Activated naive CD8-positive, alpha-beta T cell treated with anti-CD3 and anti-CD28 coated beads, Interleukin-2, amount 50 U/mL, for 24 hours (primary cell): ENCODE results near the gene ATG4D.
"Not testable (repeated sequence)": the region's sequence is repeated elsewhere in the genome, so short reads cannot be mapped to it uniquely, and the experiment has no call there.

ENCODE experiments used
- ATAC-seq: fragments of 150-1000 bp; cut with Tn5 transposase; one replicate; pipeline ENCODE4 v1.10.0; 2021
- DNase-seq: peaks from one replicate; pipeline ENCODE4 v3.0.0; 2021
- H3K27ac Mint-ChIP-seq: one replicate; pipeline ENCODE4 v1.8.0; 2021; ENCODE audit warnings: mild to moderate bottlenecking, mixed read lengths
- H3K27me3 Mint-ChIP-seq: one replicate; pipeline ENCODE4 v1.8.0; 2021; ENCODE audit warnings: mixed read lengths
- H3K36me3 Mint-ChIP-seq: one replicate; pipeline ENCODE4 v1.8.0; 2021; ENCODE audit warnings: low read depth, mixed read lengths
- H3K4me1 Mint-ChIP-seq: one replicate; pipeline ENCODE4 v1.8.0; 2021; ENCODE audit warnings: mixed read lengths
- H3K4me3 Mint-ChIP-seq: one replicate; pipeline ENCODE4 v1.8.0; 2021; ENCODE audit warnings: mild to moderate bottlenecking, moderate library complexity, mixed read lengths
- H3K9me3 Mint-ChIP-seq: one replicate; pipeline ENCODE4 v1.8.0; 2021; ENCODE audit warnings: mixed read lengths

ATG4D gene

GRCh38 chr19:10533646-10534386, 9.9 kb upstream of the ATG4D start:
- H3K4me1 Mint-ChIP-seq = peaks cover 5% of the 10 kb centered on the region
- no peak for DNase-seq
- no peak for ATAC-seq
- H3K27me3 Mint-ChIP-seq = peaks cover 14% of the 10 kb centered on the region
- no peak overlapping the region for H3K4me3 Mint-ChIP-seq
- H3K27ac Mint-ChIP-seq = no peak overlapping the region
- no peaks in the 10 kb centered on the region for H3K9me3 Mint-ChIP-seq
- H3K36me3 Mint-ChIP-seq = no peaks in the 10 kb centered on the region

GRCh38 chr19:10535613-10536012, 8.1 kb upstream of the ATG4D start:
- Mint-ChIP-seq H3K27me3 (peaks cover 28% of the 10 kb centered on the region), H3K27ac (no peak overlapping the region), H3K36me3 (no peaks in the 10 kb centered on the region), H3K4me1 (peaks cover 6% of the 10 kb centered on the region), H3K9me3 (no peaks in the 10 kb centered on the region), H3K4me3 (no peak overlapping the region)
- ATAC-seq (no peak), DNase-seq (no peak)

- H3K27ac Mint-ChIP-seq = no peak overlapping the region
- no peak overlapping the region for H3K4me3 Mint-ChIP-seq
- H3K9me3 Mint-ChIP-seq = no peaks in the 10 kb centered on the region
- peaks cover 6% of the 10 kb centered on the region for H3K4me1 Mint-ChIP-seq
- ATAC-seq (no peak), DNase-seq (no peak)
- H3K27me3 Mint-ChIP-seq = peaks cover 28% of the 10 kb centered on the region
- H3K36me3 Mint-ChIP-seq = no peaks in the 10 kb centered on the region
Measured at GRCh38 chr19:10537668-10538067, 6.0 kb upstream of the ATG4D start.

GRCh38 chr19:10538204-10538983, 5.3 kb upstream of the ATG4D start:
- H3K4me3 Mint-ChIP-seq = no peak overlapping the region
- no peaks in the 10 kb centered on the region for H3K36me3 Mint-ChIP-seq
- DNase-seq = no peak
- peaks cover 8% of the 10 kb centered on the region for H3K4me1 Mint-ChIP-seq
- H3K9me3 Mint-ChIP-seq = no peaks in the 10 kb centered on the region
- peaks cover 28% of the 10 kb centered on the region for H3K27me3 Mint-ChIP-seq
- ATAC-seq = no peak
- H3K27ac Mint-ChIP-seq = no peak overlapping the region

- H3K27me3 Mint-ChIP-seq = peaks cover 28% of the 10 kb centered on the region
- H3K27ac Mint-ChIP-seq, H3K9me3 Mint-ChIP-seq, H3K36me3 Mint-ChIP-seq, ATAC-seq, DNase-seq, H3K4me3 Mint-ChIP-seq, H3K4me1 Mint-ChIP-seq: not testable (repeated sequence)
Measured at GRCh38 chr19:10539016-10539415, 4.7 kb upstream of the ATG4D start.

- H3K4me1 Mint-ChIP-seq = peaks cover 18% of the 10 kb centered on the region
- peak overlapping the region; percentile 46 for H3K27ac Mint-ChIP-seq
- H3K27me3 Mint-ChIP-seq = peaks cover 22% of the 10 kb centered on the region
- H3K36me3 Mint-ChIP-seq = peaks cover 5% of the 10 kb centered on the region
- peak overlapping the region; percentile 72 for H3K4me3 Mint-ChIP-seq
- DNase-seq (no peak), ATAC-seq (no peak)
- no peaks in the 10 kb centered on the region for H3K9me3 Mint-ChIP-seq
Measured at GRCh38 chr19:10543059-10543419, 665 bp upstream of the ATG4D start.

GRCh38 chr19:10544242-10544752, 593 bp downstream of the ATG4D start:
- H3K36me3 Mint-ChIP-seq = peaks cover 9% of the 10 kb centered on the region
- peaks cover 13% of the 10 kb centered on the region for H3K4me1 Mint-ChIP-seq
- DNase-seq (peak; percentile 37), ATAC-seq (no peak)
- H3K9me3 Mint-ChIP-seq = no peaks in the 10 kb centered on the region
- H3K27me3 Mint-ChIP-seq = peaks cover 9% of the 10 kb centered on the region
- peak overlapping the region; percentile 89 for H3K4me3 Mint-ChIP-seq
- peak overlapping the region; percentile 87 for H3K27ac Mint-ChIP-seq

GRCh38 chr19:10544753-10545251, 1.1 kb downstream of the ATG4D start:
- Mint-ChIP-seq H3K9me3 (no peaks in the 10 kb centered on the region), H3K36me3 (peaks cover 9% of the 10 kb centered on the region), H3K27me3 (peaks cover 6% of the 10 kb centered on the region), H3K4me1 (peaks cover 13% of the 10 kb centered on the region), H3K4me3 (peak overlapping the region; percentile 89), H3K27ac (peak overlapping the region; percentile 87)
- DNase-seq = no peak
- peak; percentile 9 for ATAC-seq

- DNase-seq (no peak), ATAC-seq (no peak)
- no peaks in the 10 kb centered on the region for H3K9me3 Mint-ChIP-seq
- H3K27me3 Mint-ChIP-seq = no peaks in the 10 kb centered on the region
- H3K4me3 Mint-ChIP-seq = no peak overlapping the region
- peaks cover 20% of the 10 kb centered on the region for H3K36me3 Mint-ChIP-seq
- H3K27ac Mint-ChIP-seq = no peak overlapping the region
- peaks cover 25% of the 10 kb centered on the region for H3K4me1 Mint-ChIP-seq
Measured at GRCh38 chr19:10546817-10547216, 3.1 kb downstream of the ATG4D start.

GRCh38 chr19:10548746-10549276, 5.1 kb downstream of the ATG4D start:
- H3K27me3 Mint-ChIP-seq = no peaks in the 10 kb centered on the region
- H3K9me3 Mint-ChIP-seq = no peaks in the 10 kb centered on the region
- no peak overlapping the region for H3K4me3 Mint-ChIP-seq
- peaks cover 38% of the 10 kb centered on the region for H3K4me1 Mint-ChIP-seq
- ATAC-seq = no peak
- H3K27ac Mint-ChIP-seq = no peak overlapping the region
- H3K36me3 Mint-ChIP-seq = peaks cover 36% of the 10 kb centered on the region
- no peak for DNase-seq

GRCh38 chr19:10549733-10550132, 6.0 kb downstream of the ATG4D start:
- H3K4me3 Mint-ChIP-seq = no peak overlapping the region

GRCh38 chr19:10550336-10550735, 6.6 kb downstream of the ATG4D start:
- Mint-ChIP-seq H3K36me3 (peaks cover 44% of the 10 kb centered on the region), H3K9me3 (no peaks in the 10 kb centered on the region), H3K4me3 (no peak overlapping the region), H3K27me3 (no peaks in the 10 kb centered on the region), H3K4me1 (peaks cover 45% of the 10 kb centered on the region), H3K27ac (no peak overlapping the region)
- DNase-seq = no peak
- ATAC-seq = no peak

More at GRCh38 chr19:10549733-10550132, 6.0 kb downstream of the ATG4D start:
- Mint-ChIP-seq H3K9me3 (no peaks in the 10 kb centered on the region), H3K36me3 (peaks cover 41% of the 10 kb centered on the region), H3K4me1 (peaks cover 45% of the 10 kb centered on the region), H3K27me3 (no peaks in the 10 kb centered on the region), H3K27ac (no peak overlapping the region)
- ATAC-seq = no peak
- DNase-seq = no peak

- H3K4me1 Mint-ChIP-seq = peaks cover 51% of the 10 kb centered on the region
- not testable (repeated sequence) for H3K9me3 Mint-ChIP-seq, H3K27ac Mint-ChIP-seq, H3K4me3 Mint-ChIP-seq, ATAC-seq, DNase-seq, H3K27me3 Mint-ChIP-seq
- peaks cover 47% of the 10 kb centered on the region for H3K36me3 Mint-ChIP-seq
Measured at GRCh38 chr19:10551006-10551405, 7.3 kb downstream of the ATG4D start.

- no peak for ATAC-seq
- H3K27ac Mint-ChIP-seq = peak overlapping the region; percentile 35
- H3K27me3 Mint-ChIP-seq = no peaks in the 10 kb centered on the region
- DNase-seq = peak; percentile 52
- H3K4me1 Mint-ChIP-seq = peaks cover 52% of the 10 kb centered on the region
- H3K36me3 Mint-ChIP-seq = peaks cover 51% of the 10 kb centered on the region
- no peak overlapping the region for H3K4me3 Mint-ChIP-seq
- no peaks in the 10 kb centered on the region for H3K9me3 Mint-ChIP-seq
Measured at GRCh38 chr19:10551698-10552301, 8.1 kb downstream of the ATG4D start.
